Colon (tissue), 2 donors: Measurements from ENCODE around the gene GLIS1.
"Not testable (repeated sequence)": the region's sequence is repeated elsewhere in the genome, so short reads cannot be mapped to it uniquely, and the experiment has no call there.

Experiments
- FAIRE-seq: peaks from 2 replicates; lab custom pipeline; 2012; peaks lifted over from hg19 to GRCh38; lab: Jason Lieb, UNC
- donor health status: control.
- donor health status: control.

GLIS1 gene

GRCh38 chr1:53653200-53653575 is 85.8 kb downstream of the GLIS1 start:
- FAIRE-seq: no peak

DNA sequence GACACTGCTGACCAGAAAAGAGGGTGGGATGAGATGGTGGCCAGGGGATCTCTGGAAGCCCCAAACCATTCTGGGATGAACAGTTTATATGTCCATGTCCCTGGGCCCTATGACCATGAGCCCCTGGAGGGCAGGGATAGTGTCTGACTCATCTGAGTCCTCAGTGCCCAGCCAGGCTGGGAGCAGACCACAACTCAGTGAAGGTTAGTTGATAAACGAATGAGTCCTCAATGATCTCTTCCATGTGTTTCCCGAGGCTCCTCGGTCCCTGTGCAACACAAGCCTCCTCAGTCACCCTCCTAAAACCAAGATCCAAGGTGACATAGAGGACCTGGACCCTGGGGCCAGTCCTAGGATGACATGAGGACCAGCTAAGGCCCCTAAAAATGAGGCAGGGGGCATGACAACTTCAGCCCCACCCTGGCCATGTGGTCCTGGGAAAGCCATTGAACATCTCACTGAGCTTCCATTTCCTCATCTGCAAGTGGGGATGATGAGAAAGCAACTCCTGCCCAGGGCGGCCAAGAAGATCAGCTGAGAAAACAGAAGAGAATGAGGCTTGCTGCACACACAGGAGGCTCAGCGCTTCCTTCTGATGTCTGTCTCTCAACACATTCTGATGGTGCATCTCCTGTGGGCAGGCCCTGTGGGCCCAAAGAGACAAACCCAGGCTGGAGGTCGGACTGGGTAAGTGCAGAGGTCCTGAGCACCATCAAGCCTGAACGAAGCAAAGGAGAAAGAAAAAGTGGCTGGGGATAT is 86.3 kb downstream of the GLIS1 start:
- no peak for FAIRE-seq

GRCh38 chr1:53651356-53651755 is 87.6 kb downstream of the GLIS1 start:
- FAIRE-seq: no peak

GRCh38 chr1:53648516-53648915 is 90.4 kb downstream of the GLIS1 start:
- FAIRE-seq: no peak

DNA sequence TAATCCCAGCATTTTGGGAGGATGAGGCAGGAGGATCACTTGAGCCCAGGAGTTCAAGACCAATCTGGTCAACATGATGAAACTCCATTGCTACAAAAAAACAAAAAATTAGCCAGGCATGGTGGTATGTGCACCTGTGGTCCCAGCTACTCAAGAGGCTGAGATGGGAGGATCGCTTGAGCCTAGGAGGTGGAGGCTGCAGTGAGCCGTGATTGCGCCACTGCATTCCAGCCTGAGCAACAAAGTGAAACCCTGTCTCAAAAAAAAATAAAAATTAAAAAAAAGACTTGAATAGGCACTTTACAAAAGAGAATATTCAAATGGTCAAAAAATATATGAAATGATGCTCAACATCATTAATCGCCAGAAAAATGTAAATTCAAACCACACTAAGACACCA is 91.0 kb downstream of the GLIS1 start:
- not testable (repeated sequence) for FAIRE-seq

DNA sequence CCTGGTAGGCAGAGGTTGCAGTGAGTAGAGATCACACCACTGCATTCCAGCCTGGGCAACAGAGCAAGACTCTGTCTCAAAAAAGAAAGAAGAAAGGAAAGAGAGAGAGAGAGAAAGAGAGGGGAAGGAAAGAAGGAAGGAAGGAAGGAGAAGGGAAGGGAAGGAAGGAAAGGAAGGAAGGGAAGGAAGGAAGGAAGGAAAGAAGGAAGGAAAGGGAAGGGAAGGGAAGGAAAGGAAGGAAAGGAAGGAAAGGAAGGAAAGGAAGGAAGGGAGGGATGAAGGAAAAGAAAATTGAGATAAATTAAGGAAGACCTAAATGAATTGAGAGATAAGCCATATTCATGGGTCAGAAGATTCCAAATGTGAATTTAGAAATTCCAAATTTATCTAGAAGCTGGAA is 92.2 kb downstream of the GLIS1 start:
- no peak for FAIRE-seq

DNA sequence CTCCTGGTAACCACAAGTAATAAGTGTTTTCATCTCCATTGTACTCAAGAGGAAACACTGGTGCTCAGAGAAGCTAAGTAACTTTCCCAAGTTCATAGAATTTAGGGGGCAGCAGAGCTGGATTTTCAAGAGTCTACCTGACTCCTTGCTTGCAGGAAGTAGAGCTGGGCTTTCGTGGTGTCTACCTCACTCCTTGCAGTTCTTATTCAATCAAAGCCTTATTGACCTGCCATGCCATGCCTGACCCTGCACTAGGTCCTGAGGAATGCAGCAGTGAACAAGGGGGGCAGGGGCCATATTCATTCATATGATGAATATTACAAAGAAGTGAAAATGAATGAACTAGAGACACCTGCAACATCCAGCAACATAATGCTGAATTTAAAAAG is 93.3 kb downstream of the GLIS1 start:
- no peak for FAIRE-seq

DNA sequence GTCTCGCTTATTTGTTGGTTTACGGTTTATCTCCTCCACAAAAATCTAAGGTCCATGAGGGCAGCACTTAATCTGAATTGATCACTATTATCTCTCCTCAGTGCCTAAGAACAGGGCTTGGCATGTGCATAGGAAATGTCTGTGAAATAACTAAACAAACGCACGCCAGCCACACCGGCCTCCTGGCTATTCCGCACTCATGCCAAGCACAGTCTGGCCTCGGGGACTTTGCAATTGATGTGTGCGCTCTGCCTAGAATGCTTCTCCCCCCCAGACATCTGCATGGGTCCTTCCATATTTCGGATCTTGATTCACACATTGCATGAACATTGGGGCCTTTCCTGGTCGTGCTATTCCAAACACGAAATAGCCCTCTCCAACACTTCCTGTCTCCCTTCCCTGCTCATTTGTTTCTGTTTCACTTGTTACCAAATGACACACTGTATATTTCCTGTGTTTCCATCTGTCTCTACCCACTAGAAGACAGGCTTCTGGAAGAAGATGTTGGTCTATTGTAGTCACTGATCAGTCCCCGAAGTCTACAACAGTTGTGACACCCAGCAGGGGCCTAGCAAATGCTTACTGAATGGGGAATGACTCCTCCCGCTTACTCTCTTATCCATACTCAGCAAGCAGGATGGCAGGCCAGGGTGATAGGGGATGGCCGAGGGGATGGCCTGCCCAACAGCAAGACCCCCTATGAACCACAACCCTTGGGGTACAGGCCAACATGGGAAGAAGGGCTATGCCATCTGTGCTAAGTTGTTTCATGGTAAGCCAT is 93.9 kb downstream of the GLIS1 start:
- no peak for FAIRE-seq

GRCh38 chr1:53644496-53644895 is 94.5 kb downstream of the GLIS1 start:
- no peak for FAIRE-seq

DNA sequence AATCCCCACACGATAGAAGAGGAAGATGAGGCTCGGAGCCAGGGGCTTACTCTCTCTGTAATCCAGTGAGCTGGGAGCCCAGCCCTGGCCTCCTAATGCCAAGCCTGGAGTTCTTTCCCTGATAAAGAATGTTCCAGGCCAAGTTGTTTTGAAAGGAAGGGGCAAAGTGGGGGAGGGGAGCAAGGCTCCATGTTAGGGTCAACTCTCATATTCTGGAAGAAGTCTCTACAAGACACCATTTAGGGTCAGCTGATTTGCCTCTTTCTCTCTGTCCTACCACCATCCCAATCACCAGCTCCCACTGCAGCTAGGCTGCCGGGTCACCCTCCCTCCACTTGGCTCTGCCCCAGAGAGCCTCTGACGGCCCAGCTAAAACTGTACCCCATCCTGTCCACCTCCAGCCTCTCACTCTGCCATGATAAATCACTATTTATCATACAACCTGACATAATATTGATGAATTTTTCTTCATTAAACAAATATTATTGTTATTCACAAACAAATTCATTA is 95.0 kb downstream of the GLIS1 start:
- FAIRE-seq: no peak

GRCh38 chr1:53643041-53643880 is 95.7 kb downstream of the GLIS1 start:
- no peak for FAIRE-seq

DNA sequence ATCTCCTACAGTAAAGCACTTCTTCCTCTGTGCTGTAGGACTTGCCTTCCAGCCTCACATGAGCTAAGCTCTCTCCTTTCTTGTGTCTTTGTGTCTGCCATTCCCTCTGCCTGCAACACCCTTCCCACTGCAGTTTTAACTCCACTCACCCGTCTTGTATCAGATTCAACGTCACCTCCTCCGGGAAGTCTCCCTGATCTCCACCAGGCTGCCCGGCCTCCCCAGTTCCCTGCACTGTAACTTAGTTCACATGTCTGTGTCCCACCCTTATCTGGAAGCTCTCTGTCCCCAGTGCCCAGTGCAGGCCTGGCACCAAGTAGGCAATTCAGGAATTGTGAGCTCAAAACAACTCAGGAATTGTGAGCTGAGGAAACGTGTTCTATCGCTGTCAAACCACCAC is 96.4 kb downstream of the GLIS1 start:
- FAIRE-seq: no peak

- FAIRE-seq: no peak
Observed at GRCh38 chr1:53642215-53642555, 96.8 kb downstream of the GLIS1 start.

DNA sequence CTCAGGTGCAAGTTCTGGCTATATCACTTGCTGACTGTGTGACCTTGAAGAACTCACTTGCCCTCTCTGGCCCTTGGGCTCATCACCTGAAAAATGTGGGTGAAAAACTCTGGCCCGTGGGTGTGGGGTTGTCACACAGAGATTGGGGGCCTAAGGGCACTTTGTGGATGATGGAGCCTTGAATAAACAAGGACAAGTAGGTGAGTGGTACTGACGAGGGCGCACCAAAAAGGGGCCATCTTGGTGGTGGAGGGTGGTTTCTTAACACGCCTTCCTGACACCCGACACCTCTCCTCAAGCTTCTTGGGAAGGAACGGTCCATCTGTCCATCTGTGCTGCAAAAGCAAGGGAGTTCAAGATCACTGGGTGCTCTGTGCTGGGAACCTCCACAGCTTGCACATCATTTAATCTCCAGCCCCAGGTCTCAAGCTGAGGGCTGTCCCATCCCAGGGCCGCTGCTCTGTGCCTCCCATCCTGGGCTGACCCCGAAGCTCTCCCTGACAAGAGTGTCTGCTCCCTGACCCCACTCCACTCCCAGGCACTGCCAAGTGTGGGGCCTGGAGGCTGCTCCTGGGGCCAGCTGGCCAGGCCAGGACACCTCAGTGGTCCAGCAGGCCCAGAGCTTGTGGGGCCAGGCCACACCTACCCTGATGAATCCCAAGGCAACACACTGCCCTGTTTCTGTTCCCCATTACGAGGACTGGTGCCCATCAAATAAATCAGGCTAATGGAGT is 97.3 kb downstream of the GLIS1 start:
- no peak for FAIRE-seq

DNA sequence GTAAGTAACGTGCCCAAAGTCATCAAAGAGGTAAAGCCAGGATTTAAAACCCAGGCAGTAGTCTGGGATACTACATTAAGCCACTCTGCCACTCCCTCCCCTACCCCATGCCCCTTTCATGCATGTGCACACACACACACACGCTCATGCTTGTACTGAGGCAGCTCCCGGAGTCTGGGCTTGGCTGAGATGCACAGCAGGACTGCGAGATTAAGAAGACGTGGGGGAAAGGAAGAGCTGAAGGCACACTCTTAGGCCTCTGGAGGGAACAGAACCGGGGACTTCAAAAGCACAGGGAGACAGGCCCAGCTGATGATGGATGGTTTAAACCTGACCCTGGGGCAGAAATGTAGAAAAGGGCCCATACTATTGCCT is 98.3 kb downstream of the GLIS1 start:
- FAIRE-seq: no peak

DNA sequence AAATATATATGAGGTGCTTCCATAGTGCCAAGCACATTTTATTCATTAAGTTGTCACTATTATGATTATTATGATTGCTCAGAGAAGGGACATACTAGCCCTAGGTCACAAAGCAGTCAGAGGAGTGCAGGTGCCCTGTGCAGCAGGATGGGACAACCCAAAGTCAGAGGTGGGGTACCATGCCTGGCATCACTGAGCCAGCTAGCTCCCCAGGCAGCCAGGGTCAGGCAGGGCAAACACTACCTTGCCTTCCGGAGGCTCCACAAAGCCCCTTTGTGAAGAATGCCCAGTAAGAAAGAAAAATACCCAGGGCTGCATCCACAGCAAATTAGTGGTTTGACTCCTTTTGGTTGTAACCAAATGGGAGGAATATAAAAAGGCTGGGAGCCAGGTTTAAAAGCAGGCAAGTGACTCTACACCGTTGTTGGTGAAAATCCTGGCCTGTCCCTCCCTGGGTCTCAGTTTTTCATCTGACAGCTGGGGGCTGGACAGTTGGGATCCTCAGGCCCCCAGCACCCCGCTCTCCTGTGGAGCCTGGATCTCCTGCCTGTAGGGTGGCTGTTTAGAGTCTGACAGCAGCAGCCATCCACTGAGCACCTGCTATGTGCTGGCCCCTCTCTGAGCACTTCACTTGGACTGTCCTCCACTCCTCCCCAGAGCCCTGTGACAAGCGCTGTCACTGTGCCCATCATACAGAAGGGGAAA is 98.8 kb downstream of the GLIS1 start:
- FAIRE-seq: no peak

DNA sequence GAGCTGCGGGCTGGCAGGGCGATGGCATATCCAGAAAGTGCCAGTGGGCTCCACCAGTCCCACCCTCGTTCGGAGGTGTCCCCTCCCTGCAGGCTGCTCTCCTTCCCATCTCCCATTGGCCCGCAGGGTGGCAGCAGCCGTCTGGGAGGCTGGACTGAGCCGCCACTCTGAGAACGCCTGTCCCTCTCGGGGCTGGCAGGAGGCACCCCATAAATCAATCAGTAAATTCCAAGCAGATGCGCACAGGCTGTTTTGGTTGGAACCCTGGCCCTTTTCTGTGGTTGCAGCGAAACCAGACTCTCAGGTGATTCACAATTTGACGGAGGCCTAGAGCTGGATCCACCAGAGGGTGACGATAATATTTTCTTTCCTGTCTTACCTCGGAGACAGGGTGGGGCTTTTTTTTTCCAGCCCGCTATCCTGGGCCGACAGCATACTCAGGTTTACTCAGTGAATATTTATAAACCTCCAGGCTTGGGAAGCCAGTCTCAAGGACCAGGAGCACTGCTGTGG is 99.7 kb downstream of the GLIS1 start:
- no peak for FAIRE-seq

- FAIRE-seq: no peak
Observed at GRCh38 chr1:53638360-53639035, 100.5 kb downstream of the GLIS1 start.

GRCh38 chr1:53637511-53638359 is 101.2 kb downstream of the GLIS1 start:
- no peak for FAIRE-seq
